H9 (cell line): ENCODE measurements around the gene SF3B1. TPM values are rescaled to one million over a fixed set of nuclear protein-coding genes. Genes with fewer than 3 reads are reported as not detected.

Experiments used
- DNase-seq: peaks from one replicate; pipeline ENCODE4 v3.0.0-alpha.2; 2017
- H2AFZ ChIP-seq: one replicate; pipeline ENCODE4 v1.6.1; 2013; ENCODE audit warnings: mild to moderate bottlenecking, low read length, control low read depth, moderate library complexity
- H2AK5ac ChIP-seq: 2 replicates; pipeline ENCODE4 v1.6.1; 2013; ENCODE audit warnings: low read length, control low read depth, mixed read lengths; ENCODE audit not compliant: insufficient read length
- H2BK120ac ChIP-seq: one replicate; pipeline ENCODE4 v1.6.1; 2013; ENCODE audit warnings: low read depth, mild to moderate bottlenecking, low read length, control low read depth, inconsistent platforms; ENCODE audit not compliant: poor library complexity, severe bottlenecking
- H2BK12ac ChIP-seq: 2 replicates; pipeline ENCODE4 v1.6.1; 2013; ENCODE audit warnings: low read length, control low read depth, mixed read lengths, low read depth; ENCODE audit not compliant: insufficient read length
- H2BK15ac ChIP-seq: 2 replicates; pipeline ENCODE4 v1.6.1; 2013; ENCODE audit warnings: low read depth, low read length, control low read depth
- H2BK20ac ChIP-seq: one replicate; pipeline ENCODE4 v1.6.1; 2013; ENCODE audit warnings: low read depth, mild to moderate bottlenecking, low read length, control low read depth, inconsistent platforms; ENCODE audit not compliant: poor library complexity, severe bottlenecking
- H2BK5ac ChIP-seq: 2 replicates; pipeline ENCODE4 v1.6.1; 2013; ENCODE audit warnings: low read length, control low read depth, mixed read lengths; ENCODE audit not compliant: insufficient read length
- H3K14ac ChIP-seq: 2 replicates; pipeline ENCODE4 v1.6.1; 2013; ENCODE audit warnings: low read length, control low read depth; ENCODE audit not compliant: insufficient read depth
- H3K18ac ChIP-seq: 2 replicates; pipeline ENCODE4 v1.6.1; 2013; ENCODE audit warnings: low read depth, mild to moderate bottlenecking, mixed read lengths, low read length, control low read depth; ENCODE audit not compliant: insufficient read length
- H3K23ac ChIP-seq: 2 replicates; pipeline ENCODE4 v1.6.1; 2013; ENCODE audit warnings: low read length, control low read depth, mixed read lengths, low read depth; ENCODE audit not compliant: insufficient read length
- H3K23me2 ChIP-seq: 2 replicates; pipeline ENCODE4 v1.6.1; 2013; ENCODE audit warnings: low read depth, mild to moderate bottlenecking, mixed read lengths, low read length, control low read depth; ENCODE audit not compliant: insufficient read length, poor library complexity, severe bottlenecking
- H3K27ac ChIP-seq: 2 replicates; pipeline ENCODE4 v1.5.1; 2013; ENCODE audit warnings: low read length, control low read depth, mixed read lengths, low read depth; ENCODE audit not compliant: insufficient read length
- H3K27me3 ChIP-seq: 2 replicates; pipeline ENCODE4 v1.6.1; 2013; ENCODE audit warnings: low read length, control low read depth, inconsistent platforms; ENCODE audit not compliant: insufficient read depth
- H3K4ac ChIP-seq: 2 replicates; pipeline ENCODE4 v1.6.1; 2013; ENCODE audit warnings: low read depth, mild to moderate bottlenecking, control low read depth, inconsistent platforms, low read length, moderate library complexity
- H3K4me1 ChIP-seq: 2 replicates; pipeline ENCODE4 v1.6.1; 2013; ENCODE audit warnings: low read length, control low read depth, inconsistent platforms; ENCODE audit not compliant: insufficient read depth
- H3K4me2 ChIP-seq: 2 replicates; pipeline ENCODE4 v1.6.1; 2013; ENCODE audit warnings: low read length, control low read depth, mixed read lengths; ENCODE audit not compliant: insufficient read length, insufficient read depth
- H3K56ac ChIP-seq: 2 replicates; pipeline ENCODE4 v1.6.1; 2013; ENCODE audit warnings: low read depth, mild to moderate bottlenecking, mixed read lengths, low read length, control low read depth; ENCODE audit not compliant: insufficient read length
- H3K79me1 ChIP-seq: 2 replicates; pipeline ENCODE4 v1.6.1; 2013; ENCODE audit warnings: low read depth, mild to moderate bottlenecking, moderate library complexity, low read length, control low read depth, inconsistent platforms; ENCODE audit not compliant: insufficient read depth, poor library complexity, severe bottlenecking
- H3K79me2 ChIP-seq: 2 replicates; pipeline ENCODE4 v1.6.1; 2013; ENCODE audit warnings: low read length, control low read depth, inconsistent platforms; ENCODE audit not compliant: insufficient read depth
- H3K9ac ChIP-seq: 2 replicates; pipeline ENCODE4 v1.6.1; 2013; ENCODE audit warnings: low read length, control low read depth, mixed read lengths; ENCODE audit not compliant: insufficient read length; ENCODE audit errors: extremely low read depth
- H3K9me3 ChIP-seq: one replicate; pipeline ENCODE4 v1.6.1; 2013; ENCODE audit warnings: low read depth, low read length, inconsistent platforms; ENCODE audit not compliant: control insufficient read depth
- H3T11ph ChIP-seq: one replicate; pipeline ENCODE4 v1.6.1; 2013; ENCODE audit warnings: mild to moderate bottlenecking, low read length, control low read depth, inconsistent platforms
- H4K20me1 ChIP-seq: one replicate; pipeline ENCODE4 v1.6.1; 2013; ENCODE audit not compliant: control insufficient read depth, insufficient read length, insufficient read depth
- H4K5ac ChIP-seq: 2 replicates; pipeline ENCODE4 v1.6.1; 2013; ENCODE audit warnings: low read depth, mild to moderate bottlenecking, mixed read lengths, low read length, control low read depth; ENCODE audit not compliant: insufficient read length
- H4K8ac ChIP-seq: replicated peaks from 2 replicates; pipeline ENCODE4 v1.6.1; 2013; ENCODE audit warnings: low read length, control low read depth, mixed read lengths, low read depth; ENCODE audit not compliant: insufficient read length
- H4K91ac ChIP-seq: 2 replicates; pipeline ENCODE4 v1.6.1; 2013; ENCODE audit warnings: low read depth, mild to moderate bottlenecking, moderate library complexity, mixed read lengths, low read length, control low read depth; ENCODE audit not compliant: insufficient read length
- H3K27ac Mint-ChIP-seq, 3 experiments: 2 replicates in 2 of 3; 3 replicates in 1 of 3; pipeline ENCODE4 v1.8.0; 2020 to 2021; ENCODE audit warnings: mixed read lengths in 3 of 3, mild to moderate bottlenecking in 1 of 3, moderate library complexity in 1 of 3
- H3K27me3 Mint-ChIP-seq: 2 replicates; pipeline ENCODE4 v1.8.0; 2021; ENCODE audit warnings: low read depth, mild to moderate bottlenecking, moderate library complexity, mixed read lengths
- H3K36me3 Mint-ChIP-seq, 3 experiments: 2 replicates in 2 of 3; 3 replicates in 1 of 3; pipeline ENCODE4 v1.8.0; 2020 to 2021; ENCODE audit warnings: low read depth in 3 of 3, mixed read lengths in 3 of 3; ENCODE audit not compliant: insufficient read depth in 1 of 3
- H3K4me1 Mint-ChIP-seq, 2 experiments: 2 replicates each; pipeline ENCODE4 v1.8.0; 2020; ENCODE audit warnings: mixed read lengths in 2 of 2
- H3K4me3 Mint-ChIP-seq, 2 experiments: 2 replicates in 1 of 2; 3 replicates in 1 of 2; pipeline ENCODE4 v1.8.0; 2020 to 2021; ENCODE audit warnings: mild to moderate bottlenecking in 2 of 2, mixed read lengths in 2 of 2, moderate library complexity in 1 of 2
- H3K9me3 Mint-ChIP-seq, 2 experiments: 2 replicates in 1 of 2; 3 replicates in 1 of 2; pipeline ENCODE4 v1.8.0; 2020; ENCODE audit warnings: mild to moderate bottlenecking in 2 of 2, mixed read lengths in 2 of 2, moderate library complexity in 1 of 2
- WGBS: extraction: QIAGEN DNeasy Blood & Tissue Kit; methylation state at CpG from one replicate; pipeline ENCODE4 v1.1.7; 2013; ENCODE audit warnings: missing lambda C conversion rate, low lambda C conversion rate, mixed read lengths; ENCODE audit not compliant: insufficient read length; ENCODE audit errors: extremely low coverage; 5-methylcytosine and 5-hydroxymethylcytosine counted together
- total RNA-seq: library from RNA; stranded (reverse); gene quantifications from 2 replicates; pipeline ENCODE4 v1.2.1, GENCODE V29; 2021
- TF ChIP-seq, protein P1 (sequence below): fragments of 200-600 bp; sonication (generic); conservative IDR thresholded peaks from 3 replicates; pipeline ENCODE4 v1.8.0; 2021; ENCODE audit warnings: antibody characterized with exemption, mild to moderate bottlenecking

Gene SF3B1
- total RNA-seq, 1 experiment from 2014 or later = 278 TPM

DNA sequence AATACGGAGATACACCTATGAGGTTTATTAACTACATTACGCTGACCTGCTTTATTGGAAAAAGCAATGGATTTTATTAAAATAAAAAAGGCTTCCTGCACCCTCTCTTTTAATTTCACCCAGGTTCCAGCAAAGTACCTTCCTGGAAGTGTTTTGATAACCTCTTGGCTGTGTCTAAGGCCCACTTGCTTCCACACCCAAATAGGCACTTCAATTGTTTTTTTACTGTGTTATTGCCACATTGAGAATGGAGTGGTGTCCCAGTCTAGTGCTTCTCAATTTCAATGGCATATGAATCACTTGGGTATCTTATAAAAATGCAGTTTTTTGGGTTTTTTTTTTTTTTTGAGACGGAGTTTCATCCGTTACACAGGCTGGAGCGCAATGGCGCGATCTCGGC lies 47.6 kb downstream of the SF3B1 start:
- H2BK12ac ChIP-seq = no peak overlapping the region
- H3K27me3 Mint-ChIP-seq = no peaks in the 10 kb centered on the region
- no peak overlapping the region for H3K27ac Mint-ChIP-seq
- H2BK20ac ChIP-seq = no peak overlapping the region
- no peaks in the 10 kb centered on the region for H3K9me3 ChIP-seq
- TF ChIP-seq, protein P1, sequence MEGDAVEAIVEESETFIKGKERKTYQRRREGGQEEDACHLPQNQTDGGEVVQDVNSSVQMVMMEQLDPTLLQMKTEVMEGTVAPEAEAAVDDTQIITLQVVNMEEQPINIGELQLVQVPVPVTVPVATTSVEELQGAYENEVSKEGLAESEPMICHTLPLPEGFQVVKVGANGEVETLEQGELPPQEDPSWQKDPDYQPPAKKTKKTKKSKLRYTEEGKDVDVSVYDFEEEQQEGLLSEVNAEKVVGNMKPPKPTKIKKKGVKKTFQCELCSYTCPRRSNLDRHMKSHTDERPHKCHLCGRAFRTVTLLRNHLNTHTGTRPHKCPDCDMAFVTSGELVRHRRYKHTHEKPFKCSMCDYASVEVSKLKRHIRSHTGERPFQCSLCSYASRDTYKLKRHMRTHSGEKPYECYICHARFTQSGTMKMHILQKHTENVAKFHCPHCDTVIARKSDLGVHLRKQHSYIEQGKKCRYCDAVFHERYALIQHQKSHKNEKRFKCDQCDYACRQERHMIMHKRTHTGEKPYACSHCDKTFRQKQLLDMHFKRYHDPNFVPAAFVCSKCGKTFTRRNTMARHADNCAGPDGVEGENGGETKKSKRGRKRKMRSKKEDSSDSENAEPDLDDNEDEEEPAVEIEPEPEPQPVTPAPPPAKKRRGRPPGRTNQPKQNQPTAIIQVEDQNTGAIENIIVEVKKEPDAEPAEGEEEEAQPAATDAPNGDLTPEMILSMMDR = no peak
- no peaks in the 10 kb centered on the region for H3K4me1 ChIP-seq
- H3K4me3 Mint-ChIP-seq = no peak overlapping the region
- DNase-seq = no peak
- no peaks in the 10 kb centered on the region for H3K4me1 Mint-ChIP-seq
- no peak overlapping the region for H2AK5ac ChIP-seq
- no peaks in the 10 kb centered on the region for H3K79me1 ChIP-seq
- no peaks in the 10 kb centered on the region for H3K79me2 ChIP-seq
- H2BK120ac ChIP-seq = no peak overlapping the region
- H4K8ac ChIP-seq = no peak overlapping the region
- H3K27ac ChIP-seq = no peak overlapping the region
- H3K4ac ChIP-seq = no peak overlapping the region
- no peak overlapping the region for H3K56ac ChIP-seq
- no peak overlapping the region for H2BK15ac ChIP-seq
- no peak overlapping the region for H2BK5ac ChIP-seq
- H3K4me2 ChIP-seq = no peak overlapping the region
- no peaks in the 10 kb centered on the region for H3K23me2 ChIP-seq
- no peak overlapping the region for H3K14ac ChIP-seq
- H4K5ac ChIP-seq = no peak overlapping the region
- no peak overlapping the region for H2AFZ ChIP-seq
- no peak overlapping the region for H3T11ph ChIP-seq
- H4K20me1 ChIP-seq = no peaks in the 10 kb centered on the region
- peaks cover 6 to 14% (median 10%) of the 10 kb centered on the region in 3 experiments; a peak in 6 of 7 replicates for H3K36me3 Mint-ChIP-seq
- no peak overlapping the region for H3K9ac ChIP-seq
- no peak overlapping the region for H3K23ac ChIP-seq
- H4K91ac ChIP-seq = no peak overlapping the region
- no peaks in the 10 kb centered on the region for H3K9me3 Mint-ChIP-seq
- no peak overlapping the region for H3K18ac ChIP-seq
- no peaks in the 10 kb centered on the region for H3K27me3 ChIP-seq
- no CpG with 5 or more reads among the region's 8 CpGs for WGBS
